GM21390 (cell line): ENCODE measurements around the gene AUTS2.

Experiments
- ATAC-seq: cut with Tn5 transposase; IDR thresholded peaks from one replicate; pipeline ENCODE4 v1.9.1; 2021; ENCODE audit not compliant: unreplicated experiment

Gene AUTS2

DNA sequence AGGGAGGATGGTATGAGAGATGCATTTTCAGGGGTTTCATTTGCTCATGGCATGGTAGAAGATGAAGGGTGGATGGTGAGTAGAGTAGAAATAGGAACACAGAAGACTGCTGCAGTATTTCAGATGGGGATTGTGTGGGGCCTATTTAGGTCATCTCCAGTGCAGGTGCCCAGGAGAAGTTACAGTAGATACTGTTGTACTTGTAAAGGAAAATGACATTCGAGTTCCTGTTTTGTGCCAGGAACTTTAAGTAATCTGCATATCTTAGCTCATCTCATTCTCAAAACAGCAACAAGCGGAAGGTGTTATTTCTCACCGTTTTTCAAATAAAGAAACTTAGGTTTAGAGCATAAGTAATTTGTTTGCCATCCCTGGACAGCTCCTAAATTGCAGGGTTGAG, 156.2 kb downstream of the AUTS2 start:
- no peak for ATAC-seq

DNA sequence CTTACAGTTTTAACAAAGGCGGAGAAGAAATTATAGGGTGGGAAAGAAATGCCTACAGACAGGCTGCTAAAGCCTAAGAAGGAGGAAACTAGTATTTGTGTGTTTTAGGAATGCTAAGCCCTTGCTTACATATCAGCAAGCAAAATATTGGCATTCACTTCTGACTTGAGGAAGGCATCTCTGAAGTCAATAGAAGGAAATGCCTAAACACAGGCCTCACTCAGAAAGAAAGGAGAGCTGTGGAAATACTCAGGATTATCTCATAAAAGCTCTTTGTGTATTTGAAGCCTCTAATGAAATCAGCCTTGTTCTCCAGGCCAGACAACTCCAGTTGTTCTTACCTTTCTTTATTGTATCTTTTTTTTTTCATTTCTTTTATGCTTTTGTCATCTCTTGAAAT, 158.0 kb downstream of the AUTS2 start:
- ATAC-seq: no peak

DNA sequence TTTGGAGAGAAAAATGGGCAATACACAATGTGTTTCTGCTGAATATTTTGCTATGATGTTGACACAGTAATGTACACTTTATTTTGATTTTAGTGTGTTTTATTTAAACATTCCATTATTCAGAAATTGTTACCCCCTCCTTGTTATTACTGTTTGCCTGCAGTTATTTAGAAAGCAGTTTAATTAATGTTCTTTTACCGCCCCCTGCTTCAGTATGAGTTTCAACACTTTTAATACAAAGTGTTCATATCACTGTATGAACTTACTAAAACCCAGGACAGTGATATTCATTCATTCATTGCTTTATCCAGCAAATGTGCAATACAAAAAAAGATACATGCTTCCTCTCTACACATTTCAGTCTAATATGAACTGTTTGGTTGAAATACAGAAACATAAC, 159.3 kb downstream of the AUTS2 start:
- ATAC-seq: no peak

DNA sequence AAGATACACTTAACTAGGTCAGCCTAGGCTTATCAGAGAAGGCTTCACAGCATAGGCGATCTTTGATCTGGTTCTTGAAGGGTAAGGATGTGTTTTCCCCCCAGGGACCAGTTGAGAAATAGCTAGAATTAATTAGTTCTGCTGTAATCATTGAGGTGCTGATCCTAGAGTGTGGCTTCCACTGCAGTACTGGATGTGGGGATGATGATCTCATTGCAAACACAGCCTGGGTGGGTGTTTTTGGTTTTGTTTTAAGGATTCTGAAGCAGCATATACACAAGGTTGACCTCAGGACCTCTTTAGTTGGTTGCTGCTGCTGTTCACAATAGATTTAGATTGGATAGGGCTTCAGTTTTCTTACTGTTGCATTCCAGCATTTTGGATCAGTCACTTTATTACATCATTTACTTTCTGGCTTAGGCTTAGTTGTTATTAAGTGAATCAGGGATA, 159.7 kb downstream of the AUTS2 start:
- ATAC-seq: no peak

DNA sequence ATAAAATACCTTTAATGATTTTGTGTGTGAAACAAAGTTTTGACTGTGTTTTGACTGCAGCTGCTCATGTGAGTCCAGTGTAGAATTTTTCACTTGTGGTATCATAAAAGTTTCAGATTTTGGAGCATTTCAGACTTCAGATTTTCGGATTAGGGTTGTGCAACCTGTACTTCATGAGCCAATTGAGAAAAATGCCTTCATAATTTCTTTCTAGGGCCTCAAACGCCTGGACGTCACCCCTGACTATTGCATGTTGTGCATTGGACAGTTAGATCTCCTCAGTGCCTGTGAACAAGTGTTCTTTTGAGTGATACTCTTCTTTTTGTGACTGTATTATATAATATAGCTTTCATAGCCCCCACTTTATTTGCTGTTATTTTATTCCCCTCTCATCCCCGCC, 161.1 kb downstream of the AUTS2 start:
- ATAC-seq: no peak

DNA sequence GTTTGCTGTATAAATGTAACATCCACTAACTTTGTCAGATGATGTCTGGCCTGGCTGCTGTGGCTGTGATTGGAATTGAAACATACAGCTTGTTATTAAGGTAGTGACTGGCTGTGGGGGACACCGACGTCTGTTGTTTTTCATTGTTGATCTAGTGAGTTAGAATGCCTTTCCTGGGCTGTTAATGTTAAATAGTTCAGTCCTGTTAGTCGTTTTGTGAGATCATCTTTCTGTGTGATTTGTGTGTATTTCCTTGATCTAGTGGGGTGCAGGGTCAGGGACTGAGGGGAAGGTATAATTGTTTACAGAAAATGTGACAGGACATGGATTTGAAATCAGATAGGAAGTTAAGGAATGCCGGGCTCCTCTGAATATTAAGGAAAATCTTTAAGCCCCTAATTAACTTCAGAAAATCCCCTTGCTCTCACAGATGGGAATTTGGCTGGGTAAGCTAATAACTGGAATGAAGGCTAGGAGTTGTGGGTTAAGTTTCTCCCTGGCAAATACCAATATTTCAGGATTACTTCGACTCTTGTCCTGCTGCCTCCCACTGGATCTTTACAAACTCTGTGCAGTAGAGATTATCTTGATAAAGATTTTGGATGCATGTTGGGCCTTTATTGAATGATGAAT, 163.1 kb downstream of the AUTS2 start:
- ATAC-seq: no peak

DNA sequence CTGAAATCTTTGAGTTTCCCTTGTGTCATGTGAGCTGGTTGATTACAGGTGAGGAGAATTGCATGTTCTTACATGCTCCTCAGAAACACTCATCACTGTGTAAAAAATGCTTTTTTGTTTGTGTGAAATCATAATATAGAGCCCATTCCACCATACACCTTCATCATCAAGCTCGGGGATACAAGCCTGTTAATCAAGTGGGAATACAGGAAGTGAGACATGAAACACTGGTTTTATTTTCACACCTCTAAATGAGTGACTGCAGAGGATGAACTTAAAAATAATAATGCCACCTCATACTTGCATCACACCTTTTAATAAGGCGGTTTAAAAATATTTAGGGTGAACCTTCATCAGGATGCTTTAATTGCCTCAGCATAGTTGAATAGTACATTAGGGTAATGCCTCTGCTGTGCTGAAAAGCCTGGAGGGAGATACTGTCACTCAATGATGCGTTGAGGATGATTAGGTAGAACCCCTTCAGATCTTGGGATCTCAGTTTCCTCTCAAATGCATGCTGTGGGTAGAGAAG, 164.6 kb downstream of the AUTS2 start:
- ATAC-seq: peak; percentile 63

DNA sequence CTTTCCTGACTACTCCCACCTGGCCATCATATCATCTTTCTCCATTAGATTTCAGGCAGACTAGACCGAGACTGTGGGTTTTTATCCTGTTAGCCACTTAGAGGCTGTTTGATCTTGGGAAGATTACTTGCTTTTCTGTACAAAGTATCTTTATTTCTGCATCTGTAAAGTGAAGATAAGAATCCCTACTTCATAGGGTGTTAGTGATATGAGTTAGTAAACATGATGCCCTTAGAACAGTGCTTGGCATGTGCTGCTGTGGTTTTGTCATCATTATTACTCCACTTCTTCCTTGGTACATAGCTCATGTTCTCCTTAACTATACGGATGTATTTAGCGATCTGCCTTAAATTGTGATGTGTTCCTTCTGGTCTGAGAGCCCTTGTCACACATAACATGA, 165.2 kb downstream of the AUTS2 start:
- ATAC-seq: no peak

DNA sequence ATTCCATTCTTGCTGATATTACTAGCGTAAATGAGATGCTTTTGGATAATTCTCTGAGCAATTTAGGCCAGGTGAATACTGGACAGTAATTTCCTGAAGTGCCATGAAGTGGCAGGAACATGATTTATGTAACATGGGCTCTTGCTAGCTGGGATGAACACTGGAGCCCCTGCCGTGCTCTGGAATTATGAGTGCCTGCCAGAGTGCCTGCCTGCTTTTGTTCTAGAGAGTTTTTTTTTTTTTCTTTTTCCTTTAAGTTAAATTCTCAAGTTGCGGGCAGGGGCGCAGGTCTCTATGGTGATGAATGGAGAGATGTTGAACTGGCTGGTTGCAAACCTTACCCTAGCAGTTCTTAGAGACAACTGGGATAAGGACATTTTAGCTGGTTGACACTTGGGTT, 165.9 kb downstream of the AUTS2 start:
- ATAC-seq: no peak

DNA sequence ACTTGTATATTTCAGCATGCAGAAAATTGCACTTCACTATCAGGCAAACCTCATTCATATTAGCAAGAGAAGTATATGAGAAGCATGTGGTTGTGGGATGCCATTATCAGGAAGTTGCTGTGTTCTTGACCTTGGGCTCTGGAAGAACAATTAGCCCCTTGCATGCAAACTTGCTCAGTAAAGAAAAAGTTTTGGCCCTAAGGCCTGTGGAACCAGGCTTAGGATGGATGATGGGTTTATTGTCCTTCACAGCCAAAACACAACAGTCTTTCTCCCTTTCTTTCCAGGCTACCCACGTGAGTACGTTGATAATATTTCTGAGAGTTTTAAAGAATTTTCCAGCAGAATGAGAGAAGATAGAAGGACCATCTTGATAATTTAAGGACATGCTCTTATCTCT, 166.4 kb downstream of the AUTS2 start:
- no peak for ATAC-seq

DNA sequence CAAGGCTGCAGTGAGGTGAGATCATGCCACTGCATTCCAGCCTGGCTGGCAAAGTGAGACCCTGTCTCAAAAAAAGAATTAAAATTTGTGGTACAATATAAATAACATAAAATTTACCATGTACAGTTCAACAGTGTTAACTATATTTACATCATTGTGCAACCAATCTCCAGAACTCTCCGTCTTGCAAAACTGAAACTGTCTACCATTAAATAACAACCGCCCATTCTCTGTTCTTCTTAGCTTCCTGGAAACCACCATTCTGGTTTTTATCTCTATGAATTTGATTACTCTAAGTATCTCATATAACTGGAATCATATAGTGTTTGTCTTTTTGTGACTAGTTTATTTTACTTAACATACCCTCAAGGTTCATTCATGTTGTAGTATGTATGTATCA, 167.6 kb downstream of the AUTS2 start:
- ATAC-seq: peak; percentile 42

DNA sequence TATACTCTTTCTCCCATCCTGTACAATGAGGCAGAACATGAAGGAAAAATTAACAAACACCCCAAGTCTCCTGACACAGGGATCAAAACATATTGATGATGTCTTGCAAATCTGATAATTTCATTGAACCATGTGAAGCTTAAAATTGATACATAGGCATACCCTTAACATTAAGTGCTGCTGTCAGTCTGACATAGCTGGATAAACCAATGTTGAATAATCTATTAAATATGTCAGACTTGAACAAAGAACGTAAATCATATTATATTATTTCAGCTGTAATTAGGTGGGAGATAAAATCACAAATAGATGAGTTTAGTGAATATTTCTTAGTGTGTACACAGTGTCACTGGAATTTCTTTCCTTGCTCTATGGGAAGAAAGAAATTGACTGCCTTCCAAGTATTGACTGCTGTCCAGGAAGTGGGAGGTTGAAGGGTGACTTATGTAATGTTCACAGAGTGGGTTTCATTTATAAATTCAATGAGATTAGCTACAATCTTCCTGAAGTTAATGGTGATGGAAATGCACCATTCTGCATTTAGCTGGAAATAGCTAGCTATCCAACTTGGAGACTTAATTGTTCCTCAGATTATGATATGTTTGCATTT, 170.8 kb downstream of the AUTS2 start:
- ATAC-seq: no peak

DNA sequence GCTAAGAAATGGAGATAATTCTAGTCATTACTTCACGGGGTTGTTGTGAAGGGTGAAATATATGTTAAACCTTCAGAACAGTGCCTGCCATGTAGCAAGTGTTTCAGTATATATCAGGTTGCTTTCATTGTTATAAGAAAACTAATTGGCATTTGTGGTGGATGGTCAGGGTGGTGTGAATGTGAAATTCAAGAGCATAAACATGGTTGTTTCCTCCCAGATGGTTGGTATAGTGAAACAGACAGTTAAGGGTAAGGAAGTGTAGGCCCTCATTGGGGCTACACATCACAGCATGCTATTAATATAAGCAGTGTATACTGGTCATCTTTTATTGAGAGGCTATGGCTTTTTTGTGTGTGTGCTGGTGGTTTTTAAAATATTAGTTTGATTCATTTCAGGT, 171.6 kb downstream of the AUTS2 start:
- no peak for ATAC-seq

DNA sequence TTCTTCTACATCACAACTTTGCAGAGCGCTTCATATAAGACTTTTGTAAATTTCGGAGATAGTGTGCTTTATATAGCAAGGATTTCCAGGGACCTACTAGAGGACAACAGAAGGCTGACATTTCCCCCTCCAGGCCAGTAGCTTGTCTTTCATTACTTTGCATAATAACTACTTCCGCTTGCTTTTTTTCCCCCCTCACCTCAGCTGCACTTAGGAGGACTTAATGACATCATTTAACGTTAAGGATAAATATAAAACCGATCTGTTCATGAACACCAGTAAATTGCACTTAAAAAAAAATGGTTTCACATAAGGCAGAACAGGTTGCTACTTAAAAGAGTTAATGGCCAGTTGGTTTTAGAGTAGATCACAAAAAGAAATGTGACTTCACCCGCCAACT, 172.3 kb downstream of the AUTS2 start:
- ATAC-seq: no peak

DNA sequence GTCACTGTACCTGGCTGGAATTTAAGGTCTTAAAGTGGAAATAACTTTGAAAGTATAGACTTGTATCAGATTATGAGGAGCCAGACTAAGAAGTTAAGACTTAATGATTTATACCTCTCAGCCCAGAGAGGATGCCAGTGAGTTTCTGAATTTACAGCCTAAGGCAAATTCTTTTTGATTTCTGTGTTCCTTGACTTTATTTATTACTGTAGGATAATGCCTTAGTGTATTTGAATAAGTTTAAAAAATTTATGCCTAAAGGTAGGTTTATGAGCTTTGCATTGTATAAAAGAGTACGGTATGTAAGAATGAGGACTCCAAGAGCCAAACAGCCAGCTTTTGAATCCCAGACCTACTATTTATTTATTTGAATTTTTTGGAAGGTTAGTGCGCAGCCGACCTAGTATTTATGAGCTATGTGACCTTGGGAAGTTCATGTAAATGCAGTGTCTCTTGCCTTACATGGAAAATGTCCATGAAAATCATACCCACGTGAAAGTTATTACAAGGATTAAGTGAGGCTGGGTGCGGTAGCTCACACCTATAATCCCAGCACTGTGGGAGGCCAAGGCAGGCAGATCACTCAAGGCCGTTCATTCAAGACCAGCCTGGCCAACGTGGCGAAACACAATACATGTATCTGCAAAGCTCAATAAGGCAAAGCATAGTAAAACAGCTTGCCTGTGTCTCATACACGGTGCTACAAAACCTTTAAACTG, 174.6 kb downstream of the AUTS2 start:
- no peak for ATAC-seq

DNA sequence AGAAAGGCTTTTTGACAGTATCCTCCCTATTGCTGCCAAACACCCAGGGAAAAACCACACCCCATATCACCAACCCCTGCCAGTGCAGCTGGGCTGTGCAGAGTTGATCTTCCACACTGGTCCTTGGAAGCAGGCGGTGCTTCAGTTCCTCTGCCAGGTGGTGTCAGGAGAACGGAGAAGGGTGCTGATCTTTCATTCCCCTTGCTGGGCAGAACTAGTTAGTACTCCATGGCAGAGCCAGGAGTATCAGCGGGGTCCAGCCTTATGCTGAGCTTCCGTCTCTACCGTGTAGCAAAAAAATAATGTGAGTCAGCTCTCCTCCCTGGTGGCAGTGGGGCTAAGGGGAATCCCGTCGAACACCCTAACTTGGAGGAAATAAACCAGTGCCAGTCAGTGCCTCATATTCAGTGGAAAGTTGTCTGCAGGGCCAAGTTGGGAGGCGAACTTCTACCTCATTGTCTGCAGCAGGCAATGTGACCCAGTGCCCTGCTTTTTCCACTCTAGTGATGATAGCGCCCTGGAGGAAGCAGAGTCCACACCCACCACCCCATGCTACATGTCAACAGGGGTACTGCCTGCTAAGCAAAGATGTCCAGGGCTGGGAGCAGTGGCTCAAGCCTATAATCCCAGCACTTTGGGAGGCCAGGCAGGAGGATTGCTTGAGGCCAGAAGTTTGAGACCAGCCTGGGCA, 175.4 kb downstream of the AUTS2 start:
- no peak for ATAC-seq

DNA sequence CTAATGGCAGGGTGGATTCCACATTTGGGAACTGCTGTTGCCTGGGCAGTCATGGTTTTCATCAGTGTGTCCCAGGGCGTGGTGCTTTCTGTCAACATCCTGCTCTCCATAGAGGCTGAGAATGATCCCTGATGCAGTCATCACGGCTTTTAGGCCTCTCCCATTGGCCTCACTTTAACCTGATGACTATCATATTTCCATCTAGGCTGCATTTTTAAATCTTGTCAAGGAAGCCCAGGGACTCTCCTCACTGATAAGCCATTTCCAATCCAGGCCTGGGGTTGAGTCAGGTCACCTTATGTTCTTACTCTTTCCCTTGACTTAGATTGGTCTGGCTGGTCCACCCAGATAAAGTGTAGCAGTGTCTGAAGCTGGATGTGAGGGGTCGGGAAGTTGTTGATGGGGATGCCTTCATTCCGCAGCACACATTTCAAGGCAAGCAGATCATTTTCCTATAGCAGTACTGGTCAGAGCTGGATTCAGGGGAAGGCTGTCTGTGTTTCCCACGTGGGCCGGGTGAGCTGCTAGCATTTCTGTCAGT, 177.0 kb downstream of the AUTS2 start:
- ATAC-seq: no peak

DNA sequence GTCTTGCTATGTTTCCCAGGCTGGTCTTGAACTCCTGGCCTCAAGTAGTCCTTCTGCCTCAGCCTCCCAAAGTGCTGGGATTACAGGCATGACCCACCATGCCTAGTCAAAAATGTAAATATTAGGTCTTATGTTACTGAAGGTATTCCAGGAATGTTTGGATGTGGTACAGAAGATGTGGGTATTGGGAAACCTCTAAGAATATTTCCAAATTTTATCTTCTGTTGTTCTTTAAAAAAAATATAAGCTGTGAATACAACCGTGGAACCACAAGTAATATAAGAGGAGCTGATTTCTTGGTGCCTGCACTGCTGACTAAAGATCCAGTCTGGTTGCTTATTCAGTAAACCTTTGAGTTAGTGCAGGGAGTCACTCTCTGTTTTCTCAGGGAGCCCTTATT, 178.3 kb downstream of the AUTS2 start:
- ATAC-seq: no peak

DNA sequence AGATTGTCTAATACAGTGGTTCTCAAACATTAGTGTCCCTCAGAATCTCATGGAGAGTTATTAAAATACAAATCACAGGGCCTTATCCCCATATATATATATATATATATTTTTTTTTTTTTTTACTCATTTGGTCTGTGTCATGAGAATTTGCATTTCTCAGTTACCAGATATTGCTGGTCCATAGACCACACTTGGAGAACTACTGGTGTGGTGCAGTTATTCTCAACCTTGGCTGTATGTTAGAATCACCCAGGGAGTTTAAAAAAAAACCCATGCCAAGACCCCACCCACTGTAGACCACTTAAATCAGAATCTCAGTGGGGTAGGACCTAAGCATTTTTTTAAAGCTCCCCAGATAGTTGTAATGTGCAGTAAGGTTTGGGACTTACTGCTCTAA, 179.9 kb downstream of the AUTS2 start:
- ATAC-seq: peak; percentile 58

DNA sequence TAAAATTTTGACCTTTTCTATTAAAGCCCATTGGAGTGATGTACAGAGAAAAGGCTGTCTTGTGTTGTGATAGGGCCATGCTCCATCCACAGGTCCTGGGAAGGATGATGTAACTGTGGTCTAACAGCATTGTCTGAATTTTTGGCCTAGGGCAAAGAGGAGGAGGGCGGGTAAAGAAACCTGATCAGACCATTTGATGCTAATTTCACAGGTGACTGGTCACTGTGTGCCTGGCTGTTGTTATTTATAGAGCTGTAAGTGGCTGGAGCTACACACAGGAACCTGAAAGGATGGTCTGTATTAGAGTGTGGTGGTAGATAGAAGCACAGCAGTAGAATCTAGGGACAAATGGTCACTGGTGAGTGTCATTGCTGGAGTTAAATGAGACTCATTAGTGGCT, 182.1 kb downstream of the AUTS2 start:
- ATAC-seq: no peak

DNA sequence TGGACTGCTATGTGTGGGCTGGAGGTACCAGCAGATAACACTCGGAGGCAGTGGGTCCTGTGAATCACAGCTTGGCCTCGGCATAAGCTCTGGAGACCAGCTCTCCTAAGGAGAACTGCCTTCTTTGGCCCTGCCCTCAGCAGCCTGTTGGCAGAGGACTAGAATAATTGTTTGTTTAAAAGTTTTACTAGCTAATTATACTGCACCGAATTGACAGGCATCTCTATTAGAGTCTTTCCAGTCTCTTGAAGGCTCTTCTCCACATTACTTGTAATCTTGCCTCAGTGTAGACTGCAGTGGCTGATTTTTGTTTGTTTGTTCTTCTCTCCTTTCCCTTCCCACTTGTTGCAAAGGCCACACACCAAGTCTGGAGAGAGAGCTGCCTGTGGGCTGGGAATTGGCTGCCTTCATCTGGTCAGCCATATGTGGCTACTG, 183.2 kb downstream of the AUTS2 start:
- ATAC-seq: no peak
